ENCODE measurements around the gene PGPEP1. TPM values are rescaled to one million over a fixed set of nuclear protein-coding genes. Genes with fewer than 3 reads are reported as not detected.

The PGPEP1 gene
- total and polyA plus RNA-seq, 12 donors, result 10.0 to 61.3 (median 45.2) TPM

DNA sequence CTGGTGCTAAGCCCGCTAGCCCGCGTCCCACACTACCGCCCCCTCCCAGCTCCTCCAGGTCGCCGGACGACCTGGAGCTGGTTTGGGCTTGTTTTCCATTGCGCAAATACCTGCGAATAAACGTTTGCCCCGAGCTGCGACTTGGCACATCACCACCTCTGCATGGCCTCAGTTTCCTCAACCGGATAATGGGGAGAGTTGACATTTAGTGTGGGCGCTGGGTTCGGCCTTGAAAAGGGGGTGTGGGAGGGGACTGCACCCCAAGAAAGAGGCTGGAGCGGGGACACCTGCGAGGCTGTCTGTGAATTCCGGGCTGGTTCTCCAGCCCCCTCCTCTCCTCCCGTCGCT lies 48.0 kb upstream of the PGPEP1 start:
- ATAC-seq (no peak), DNase-seq (no peak)
- intact Hi-C loops (cut with DNase I), result loop anchor here in 2 of 10 donors (1.0 to 10.0 kb wide), 2 partner anchors 11 to 1218 kb away; partner anchors contain the start of genes HAUS8 (in 1 of the 2) and MYO9B (in 1 of the 2)
- 0 to 1% methylated on average over 20 of the region's 20 CpGs for WGBS, 2 donors
- H3K4me1 ChIP-seq, result peaks cover 3 to 48% (median 26%) of the 10 kb centered on the region in 9 donors
- no peaks in the 10 kb centered on the region for H3K9me3 ChIP-seq
- TF ChIP-seq, protein P1, sequence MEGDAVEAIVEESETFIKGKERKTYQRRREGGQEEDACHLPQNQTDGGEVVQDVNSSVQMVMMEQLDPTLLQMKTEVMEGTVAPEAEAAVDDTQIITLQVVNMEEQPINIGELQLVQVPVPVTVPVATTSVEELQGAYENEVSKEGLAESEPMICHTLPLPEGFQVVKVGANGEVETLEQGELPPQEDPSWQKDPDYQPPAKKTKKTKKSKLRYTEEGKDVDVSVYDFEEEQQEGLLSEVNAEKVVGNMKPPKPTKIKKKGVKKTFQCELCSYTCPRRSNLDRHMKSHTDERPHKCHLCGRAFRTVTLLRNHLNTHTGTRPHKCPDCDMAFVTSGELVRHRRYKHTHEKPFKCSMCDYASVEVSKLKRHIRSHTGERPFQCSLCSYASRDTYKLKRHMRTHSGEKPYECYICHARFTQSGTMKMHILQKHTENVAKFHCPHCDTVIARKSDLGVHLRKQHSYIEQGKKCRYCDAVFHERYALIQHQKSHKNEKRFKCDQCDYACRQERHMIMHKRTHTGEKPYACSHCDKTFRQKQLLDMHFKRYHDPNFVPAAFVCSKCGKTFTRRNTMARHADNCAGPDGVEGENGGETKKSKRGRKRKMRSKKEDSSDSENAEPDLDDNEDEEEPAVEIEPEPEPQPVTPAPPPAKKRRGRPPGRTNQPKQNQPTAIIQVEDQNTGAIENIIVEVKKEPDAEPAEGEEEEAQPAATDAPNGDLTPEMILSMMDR (IDR thresholded peaks at IDR 0.05), result no peak
- H3K27ac ChIP-seq, result peak overlapping the region; percentile 94 to 100 (median 99)
- H3K27me3 ChIP-seq, result no peaks in the 10 kb centered on the region
- H3K36me3 ChIP-seq, result no peaks in the 10 kb centered on the region
- peak overlapping the region; percentile 62 to 89 (median 76) for H3K4me3 ChIP-seq

DNA sequence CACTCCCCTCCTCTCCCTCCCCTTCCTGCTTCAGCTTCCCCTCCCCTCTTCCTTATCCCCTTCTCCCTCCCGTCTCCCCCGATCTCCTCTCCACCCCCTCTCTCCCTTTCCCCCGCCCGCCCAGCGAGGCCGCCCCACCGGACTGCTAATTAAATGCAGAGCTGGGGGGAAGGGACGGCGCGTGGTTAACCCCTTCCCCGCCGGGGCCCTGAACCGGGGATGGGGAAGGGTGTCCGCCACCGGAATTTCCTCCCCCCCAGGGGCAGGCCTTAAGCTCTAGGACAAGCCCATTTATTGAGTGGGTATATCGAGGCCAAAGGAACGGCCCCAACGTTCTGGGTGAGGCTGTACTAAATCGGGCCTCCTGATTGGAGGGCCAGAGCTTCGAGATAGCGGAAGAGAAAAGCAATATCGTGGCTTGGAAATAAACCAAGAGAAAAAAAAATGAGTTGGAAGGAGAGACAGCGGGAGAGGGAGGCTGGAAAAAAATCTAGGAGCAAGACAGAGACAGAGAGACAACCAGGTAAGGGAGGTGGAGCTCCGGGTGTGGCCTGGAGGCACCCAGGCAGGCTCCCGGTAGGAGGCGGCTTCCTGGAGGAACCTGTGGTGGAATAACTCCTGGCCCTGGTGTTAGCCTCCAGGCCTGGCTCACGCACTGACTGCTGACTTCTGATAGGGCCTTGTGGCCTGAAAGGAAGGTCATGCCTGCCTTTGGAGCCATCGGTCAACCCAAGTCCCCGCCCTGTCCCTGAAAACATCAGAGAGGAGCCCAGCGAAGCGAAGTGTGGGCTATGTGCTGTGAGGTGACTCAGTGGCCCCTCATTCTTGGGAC lies 47.4 kb upstream of the PGPEP1 start:
- TF ChIP-seq, protein P1 (IDR thresholded peaks at IDR 0.05), result peak in 1 of 9 donors; percentile 13
- ATAC-seq (peak; percentile 61 to 76 (median 66)), DNase-seq (peak; percentile 89 to 90)
- no peaks in the 10 kb centered on the region for H3K27me3 ChIP-seq
- WGBS, 2 donors, result 10 to 14% methylated on average over 25 to 31 of the region's 31 CpGs
- no peaks in the 10 kb centered on the region for H3K9me3 ChIP-seq
- intact Hi-C loops (cut with DNase I), result loop anchor here in 2 of 10 donors (1.0 to 10.0 kb wide), 2 partner anchors 10 to 1218 kb away; partner anchors contain the start of genes HAUS8 (in 1 of the 2) and MYO9B (in 1 of the 2)
- H3K4me1 ChIP-seq, result peaks cover 3 to 48% (median 26%) of the 10 kb centered on the region in 9 donors
- peak overlapping the region; percentile 94 to 100 (median 99) for H3K27ac ChIP-seq
- peak overlapping the region; percentile 62 to 89 (median 76) for H3K4me3 ChIP-seq
- no peaks in the 10 kb centered on the region for H3K36me3 ChIP-seq

DNA sequence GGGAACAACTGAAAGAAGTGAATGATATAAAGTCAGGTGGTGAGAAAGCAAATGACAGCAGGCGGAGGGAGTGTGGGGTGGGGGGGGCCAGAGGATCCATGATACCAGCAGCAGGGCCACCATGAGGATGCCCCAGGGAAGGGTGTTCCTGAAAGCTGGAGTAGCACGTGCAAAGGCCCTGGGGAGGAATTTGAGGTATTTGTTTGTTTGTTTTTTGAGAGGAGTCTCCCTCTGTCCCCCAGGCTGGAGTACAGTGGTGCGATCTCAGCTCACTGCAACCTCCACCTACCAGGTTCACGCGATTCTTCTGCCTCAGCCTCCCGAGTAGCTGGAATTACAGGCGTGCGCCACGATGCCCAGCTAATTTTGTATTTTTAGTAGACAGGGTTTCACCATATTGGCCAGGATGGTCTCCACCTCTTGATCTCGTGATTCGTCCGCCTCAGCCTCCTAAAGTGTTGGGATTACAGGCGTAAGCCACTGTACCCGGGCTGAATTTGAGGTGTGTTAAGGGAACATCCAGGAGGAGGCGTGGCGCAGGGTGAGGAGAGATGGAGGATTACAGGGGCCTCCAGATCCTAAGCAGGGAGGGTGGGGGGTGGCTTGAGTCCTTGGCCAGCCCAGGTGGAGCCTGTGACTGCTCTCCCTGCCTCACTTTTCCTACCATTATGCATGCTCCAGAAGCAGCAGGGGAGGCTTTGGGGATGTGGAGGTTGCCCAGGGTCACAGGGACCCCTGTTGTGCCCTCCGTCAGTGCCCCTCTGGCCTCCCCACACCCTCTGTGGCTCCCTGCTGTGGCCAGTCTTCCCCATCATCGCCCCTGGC lies 46.5 kb upstream of the PGPEP1 start:
- 55 to 61% methylated on average over 18 of the region's 18 CpGs for WGBS, 2 donors
- no peak for ATAC-seq
- Histone ChIP-seq H3K36me3 (no peaks in the 10 kb centered on the region), H3K4me3 (peak overlapping the region in 3 of 10 donors; percentile 64 to 77 (median 70)), H3K4me1 (peaks cover 3 to 48% (median 26%) of the 10 kb centered on the region in 9 donors), H3K27me3 (no peaks in the 10 kb centered on the region), H3K27ac (peak overlapping the region; percentile 94 to 100 (median 99)), H3K9me3 (no peaks in the 10 kb centered on the region)
- no peak for DNase-seq
- intact Hi-C loops (cut with DNase I), result loop anchor here in 1 of 10 donors (10.0 kb wide), 1 partner anchor 1219 kb away; the partner anchor contains the start of genes HAUS8 and MYO9B
- TF ChIP-seq, protein P1 (IDR thresholded peaks at IDR 0.05), result no peak

- intact Hi-C loops (cut with DNase I), result loop anchor here in 1 of 10 donors (10.0 kb wide), 1 partner anchor 1220 kb away; the partner anchor contains the start of genes HAUS8 and MYO9B
- TF ChIP-seq, protein P1 (IDR thresholded peaks at IDR 0.05), result no peak
- WGBS, 2 donors, result 50 to 62% methylated on average over 9 of the region's 9 CpGs
- DNase-seq, result no peak
- ATAC-seq, result no peak
- no peak overlapping the region for H3K4me3 ChIP-seq
- peaks cover 3 to 47% (median 26%) of the 10 kb centered on the region in 9 donors for H3K4me1 ChIP-seq
- H3K9me3 ChIP-seq, result no peaks in the 10 kb centered on the region
- H3K36me3 ChIP-seq, result no peaks in the 10 kb centered on the region
- H3K27me3 ChIP-seq, result no peaks in the 10 kb centered on the region
- peak overlapping the region in 8 of 10 donors; percentile 94 to 100 (median 99) for H3K27ac ChIP-seq
Measured at GRCh38 chr19:18294467-18294864, 45.9 kb upstream of the PGPEP1 start.

Data from heart right ventricle (tissue), 16 donors.